ENCODE data around the gene PKHD1. TPM values are rescaled to one million over a fixed set of nuclear protein-coding genes. Genes with fewer than 3 reads are reported as not detected.

PKHD1 gene, protein sequence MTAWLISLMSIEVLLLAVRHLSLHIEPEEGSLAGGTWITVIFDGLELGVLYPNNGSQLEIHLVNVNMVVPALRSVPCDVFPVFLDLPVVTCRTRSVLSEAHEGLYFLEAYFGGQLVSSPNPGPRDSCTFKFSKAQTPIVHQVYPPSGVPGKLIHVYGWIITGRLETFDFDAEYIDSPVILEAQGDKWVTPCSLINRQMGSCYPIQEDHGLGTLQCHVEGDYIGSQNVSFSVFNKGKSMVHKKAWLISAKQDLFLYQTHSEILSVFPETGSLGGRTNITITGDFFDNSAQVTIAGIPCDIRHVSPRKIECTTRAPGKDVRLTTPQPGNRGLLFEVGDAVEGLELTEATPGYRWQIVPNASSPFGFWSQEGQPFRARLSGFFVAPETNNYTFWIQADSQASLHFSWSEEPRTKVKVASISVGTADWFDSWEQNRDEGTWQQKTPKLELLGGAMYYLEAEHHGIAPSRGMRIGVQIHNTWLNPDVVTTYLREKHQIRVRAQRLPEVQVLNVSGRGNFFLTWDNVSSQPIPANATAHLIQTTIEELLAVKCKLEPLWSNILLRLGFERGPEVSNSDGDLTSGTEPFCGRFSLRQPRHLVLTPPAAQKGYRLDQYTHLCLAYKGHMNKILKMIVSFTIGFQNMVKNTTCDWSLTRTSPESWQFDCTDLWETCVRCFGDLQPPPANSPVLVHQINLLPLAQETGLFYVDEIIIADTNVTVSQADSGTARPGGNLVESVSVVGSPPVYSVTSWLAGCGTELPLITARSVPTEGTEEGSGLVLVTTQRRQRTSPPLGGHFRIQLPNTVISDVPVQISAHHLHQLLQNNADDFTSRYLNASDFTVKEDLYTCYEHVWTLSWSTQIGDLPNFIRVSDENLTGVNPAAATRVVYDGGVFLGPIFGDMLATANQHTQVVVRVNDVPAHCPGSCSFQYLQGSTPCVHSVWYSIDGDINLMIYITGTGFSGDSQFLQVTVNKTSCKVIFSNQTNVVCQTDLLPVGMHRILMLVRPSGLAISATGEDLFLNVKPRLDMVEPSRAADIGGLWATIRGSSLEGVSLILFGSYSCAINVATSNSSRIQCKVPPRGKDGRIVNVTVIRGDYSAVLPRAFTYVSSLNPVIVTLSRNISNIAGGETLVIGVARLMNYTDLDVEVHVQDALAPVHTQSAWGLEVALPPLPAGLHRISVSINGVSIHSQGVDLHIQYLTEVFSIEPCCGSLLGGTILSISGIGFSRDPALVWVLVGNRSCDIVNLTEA (N-terminal part only)
- total RNA-seq = 0.02 to 0.04 TPM (median 0.02 TPM) in 3 replicates

DNA sequence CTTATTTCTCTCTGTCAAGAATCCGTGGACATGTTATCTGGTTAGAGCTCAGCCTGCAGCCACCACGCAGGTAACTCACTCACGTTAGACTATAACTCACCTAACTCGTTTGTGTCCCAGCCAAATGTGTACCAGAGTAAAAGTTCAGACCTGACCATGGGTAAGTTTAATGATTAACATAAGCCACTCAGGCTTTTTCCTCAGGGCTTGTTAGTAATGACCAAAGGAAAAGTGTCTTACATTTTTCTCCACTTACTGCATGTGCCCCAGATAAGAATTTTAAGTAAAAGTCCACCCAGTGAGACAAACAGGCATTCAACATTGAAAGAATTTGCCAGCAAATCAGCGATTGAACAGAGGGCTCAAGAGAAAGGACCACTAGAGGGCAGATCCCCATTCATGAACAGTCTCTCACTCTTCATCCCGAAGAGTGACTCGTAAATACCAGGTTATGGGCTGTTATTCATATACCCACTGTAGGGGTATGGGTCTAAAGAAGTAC lies at the start of gene PKHD1:
Gene PKHD1 (minus strand): TSS at position 116 of the 502 bp plus-strand sequence. CDS start 2,680 bp downstream, outside the sequence.
- peaks cover 10% of the 10 kb centered on the region for H3K27me3 Mint-ChIP-seq (ENCODE audit: low read depth)
- H3K36me3 Mint-ChIP-seq = no peaks in the 10 kb centered on the region
- peaks cover 4% of the 10 kb centered on the region for H3K4me1 Mint-ChIP-seq
- no peak within 1 kb of the TSS for H3K4me3 Mint-ChIP-seq
- TF ChIP-seq, protein P1, sequence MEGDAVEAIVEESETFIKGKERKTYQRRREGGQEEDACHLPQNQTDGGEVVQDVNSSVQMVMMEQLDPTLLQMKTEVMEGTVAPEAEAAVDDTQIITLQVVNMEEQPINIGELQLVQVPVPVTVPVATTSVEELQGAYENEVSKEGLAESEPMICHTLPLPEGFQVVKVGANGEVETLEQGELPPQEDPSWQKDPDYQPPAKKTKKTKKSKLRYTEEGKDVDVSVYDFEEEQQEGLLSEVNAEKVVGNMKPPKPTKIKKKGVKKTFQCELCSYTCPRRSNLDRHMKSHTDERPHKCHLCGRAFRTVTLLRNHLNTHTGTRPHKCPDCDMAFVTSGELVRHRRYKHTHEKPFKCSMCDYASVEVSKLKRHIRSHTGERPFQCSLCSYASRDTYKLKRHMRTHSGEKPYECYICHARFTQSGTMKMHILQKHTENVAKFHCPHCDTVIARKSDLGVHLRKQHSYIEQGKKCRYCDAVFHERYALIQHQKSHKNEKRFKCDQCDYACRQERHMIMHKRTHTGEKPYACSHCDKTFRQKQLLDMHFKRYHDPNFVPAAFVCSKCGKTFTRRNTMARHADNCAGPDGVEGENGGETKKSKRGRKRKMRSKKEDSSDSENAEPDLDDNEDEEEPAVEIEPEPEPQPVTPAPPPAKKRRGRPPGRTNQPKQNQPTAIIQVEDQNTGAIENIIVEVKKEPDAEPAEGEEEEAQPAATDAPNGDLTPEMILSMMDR (IDR thresholded peaks at IDR 0.05; ENCODE audit: unreplicated experiment) = no peak
- DNase-seq (ENCODE audit: low spot score in 2 of 2, unreplicated experiment in 2 of 2) = no peak
- H3K27ac Mint-ChIP-seq = no peak within 1 kb of the TSS
- H3K9me3 Mint-ChIP-seq = no peaks in the 10 kb centered on the region

DNA sequence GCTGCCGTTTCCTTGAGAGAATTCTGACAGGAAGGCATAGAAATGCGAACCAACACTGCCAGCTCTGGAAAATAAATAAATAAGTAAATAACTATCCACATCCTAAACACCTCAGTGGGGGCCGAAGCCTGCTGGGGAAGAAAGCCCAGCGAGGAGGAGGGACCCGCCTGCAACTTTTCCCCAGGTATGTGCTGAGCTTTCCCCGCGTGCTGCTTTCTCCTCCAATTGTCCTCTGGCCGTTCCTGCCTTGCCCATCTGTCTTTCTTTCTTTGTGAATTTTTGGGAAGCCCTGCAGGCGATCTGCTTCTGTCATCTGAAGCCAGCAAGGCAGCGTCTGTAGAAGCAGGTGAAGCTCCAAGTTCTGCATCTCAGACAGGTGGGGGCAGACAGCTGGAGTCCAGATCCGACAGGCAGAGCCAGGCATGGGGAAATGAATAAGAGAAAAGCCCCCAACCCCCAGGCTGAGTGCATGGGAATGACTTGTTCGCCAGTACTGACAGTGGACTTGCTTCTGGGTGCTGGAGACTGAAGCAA lies 49.6 kb upstream of the PKHD1 start:
- TF ChIP-seq, protein P1 (IDR thresholded peaks at IDR 0.05; ENCODE audit: unreplicated experiment) = no peak
- no peak overlapping the region for H3K27ac Mint-ChIP-seq
- peaks cover 19% of the 10 kb centered on the region for H3K4me1 Mint-ChIP-seq
- H3K4me3 Mint-ChIP-seq = no peak overlapping the region
- H3K36me3 Mint-ChIP-seq = no peaks in the 10 kb centered on the region
- no peak for DNase-seq (ENCODE audit: low spot score in 2 of 2, unreplicated experiment in 2 of 2)
- H3K9me3 Mint-ChIP-seq = no peaks in the 10 kb centered on the region
- H3K27me3 Mint-ChIP-seq (ENCODE audit: low read depth) = peaks cover 34% of the 10 kb centered on the region

DNA sequence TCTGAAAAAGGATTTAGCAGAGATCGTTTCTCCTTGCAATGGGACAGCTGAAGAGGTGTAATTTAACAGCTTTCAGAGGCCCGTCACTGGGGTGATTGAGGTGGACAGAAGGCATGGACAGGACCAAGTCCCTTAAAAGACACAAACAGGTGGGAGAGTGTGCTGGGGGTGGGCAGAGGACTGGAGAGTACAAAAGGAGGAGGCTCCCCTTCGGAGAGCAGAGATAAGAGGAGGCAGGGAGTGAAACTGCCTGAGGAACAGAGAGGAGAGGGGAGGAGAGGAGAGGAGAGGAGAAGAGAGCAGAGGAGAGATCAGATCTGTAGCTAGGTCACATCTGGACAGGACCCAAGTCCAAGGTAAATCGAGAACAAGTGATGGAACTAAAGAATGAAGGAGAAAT lies 48.6 kb upstream of the PKHD1 start:
- TF ChIP-seq, protein P1 (IDR thresholded peaks at IDR 0.05; ENCODE audit: unreplicated experiment) = no peak
- no peaks in the 10 kb centered on the region for H3K9me3 Mint-ChIP-seq

DNA sequence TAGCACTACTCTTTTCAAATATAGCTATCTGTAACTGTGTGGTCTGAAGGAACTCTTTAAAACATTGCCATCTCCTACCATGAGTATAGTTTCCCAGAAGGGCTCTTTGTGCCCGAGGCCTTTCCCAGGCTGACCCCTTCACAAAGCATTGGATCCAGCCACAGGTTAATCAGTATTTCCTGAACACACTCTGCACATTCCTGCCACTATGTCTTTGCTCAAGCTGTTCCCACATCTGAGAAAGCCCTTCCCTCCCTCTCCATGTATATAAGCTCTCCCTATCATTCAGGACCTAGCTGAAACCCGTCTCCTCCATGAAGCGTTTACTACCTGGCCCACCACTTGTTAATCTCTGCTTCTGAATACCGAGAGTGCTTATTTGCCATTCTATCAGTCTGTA lies 47.8 kb upstream of the PKHD1 start:
- no peak overlapping the region for H3K4me3 Mint-ChIP-seq
- no peak overlapping the region for H3K27ac Mint-ChIP-seq
- peaks cover 23% of the 10 kb centered on the region for H3K4me1 Mint-ChIP-seq
- TF ChIP-seq, protein P1 (IDR thresholded peaks at IDR 0.05; ENCODE audit: unreplicated experiment) = no peak
- peaks cover 26% of the 10 kb centered on the region for H3K27me3 Mint-ChIP-seq (ENCODE audit: low read depth)
- no peaks in the 10 kb centered on the region for H3K36me3 Mint-ChIP-seq
- H3K9me3 Mint-ChIP-seq = no peaks in the 10 kb centered on the region
- no peak for DNase-seq (ENCODE audit: low spot score in 2 of 2, unreplicated experiment in 2 of 2)

More for the DNA sequence above, 48.6 kb upstream of the PKHD1 start:
- H3K4me1 Mint-ChIP-seq = peaks cover 19% of the 10 kb centered on the region
- H3K27me3 Mint-ChIP-seq (ENCODE audit: low read depth) = peaks cover 26% of the 10 kb centered on the region
- H3K27ac Mint-ChIP-seq = no peak overlapping the region
- no peak for DNase-seq (ENCODE audit: low spot score in 2 of 2, unreplicated experiment in 2 of 2)
- H3K36me3 Mint-ChIP-seq = no peaks in the 10 kb centered on the region
- no peak overlapping the region for H3K4me3 Mint-ChIP-seq

DNA sequence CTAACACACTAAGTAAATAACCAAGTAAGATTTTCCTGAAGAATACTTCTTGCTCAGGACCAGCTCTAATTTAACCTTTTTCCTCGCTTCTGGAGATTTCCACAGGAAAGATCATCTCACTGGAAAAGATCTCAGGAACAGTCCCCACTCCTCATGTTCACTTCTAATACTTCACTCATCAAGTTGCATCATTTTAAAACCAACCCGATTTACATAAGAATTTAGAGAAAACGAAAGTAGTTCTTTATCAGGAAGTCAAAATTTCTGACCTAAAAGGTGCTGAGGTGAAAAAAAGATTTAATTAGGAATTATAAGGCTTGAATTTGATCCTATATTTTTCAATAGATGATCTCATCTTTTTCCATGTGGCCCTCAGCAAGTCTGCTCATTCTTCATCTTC lies 46.6 kb upstream of the PKHD1 start:
- Mint-ChIP-seq H3K4me1 (peaks cover 24% of the 10 kb centered on the region), H3K27me3 (ENCODE audit: low read depth) (peaks cover 25% of the 10 kb centered on the region), H3K9me3 (no peaks in the 10 kb centered on the region), H3K36me3 (no peaks in the 10 kb centered on the region), H3K4me3 (no peak overlapping the region), H3K27ac (no peak overlapping the region)
- DNase-seq (ENCODE audit: low spot score in 2 of 2, unreplicated experiment in 2 of 2) = no peak
- TF ChIP-seq, protein P1 (IDR thresholded peaks at IDR 0.05; ENCODE audit: unreplicated experiment) = no peak
